Measurements from ENCODE around the gene NWD2.

GRCh38 chr4:37470245-37470644 lies 225.7 kb downstream of the NWD2 start:
- no peak for TF ChIP-seq POLR2A (IDR thresholded peaks at IDR 0.05; ENCODE audit: low read depth, low read length)
- no peak for TF ChIP-seq POLR2AphosphoS5 (IDR thresholded peaks at IDR 0.05; ENCODE audit: low read depth, low read length)
